GM12878 (cell line): Measurements from ENCODE around the gene ZNF608. TPM values are rescaled to one million over a fixed set of nuclear protein-coding genes. Genes with fewer than 3 reads are reported as not detected.

Experiments
- ATAC-seq: fragments of 200-7000 bp; cut with Tn5 transposase; 3 replicates; pipeline ENCODE4 v1.9.1; 2020; ENCODE audit warnings: mild to moderate bottlenecking, moderate library complexity
- BruUV-seq: library from RNA; stranded (reverse); fragments of 400-500 nt; replicated peaks from 2 replicates; lab custom pipeline; 2021; lab: Mats Ljungman, UMichigan
- CTCF ChIA-PET: fragments of 300-600 bp; sonication (Branson Sonifier 250); formaldehyde crosslinking; extraction: SDS; loops from one replicate; lab custom pipeline; 2021; ENCODE audit warnings: inconsistent platforms; lab: Yijun Ruan, JAX
- POLR2A ChIA-PET: fragments of 350-600 bp; formaldehyde crosslinking; extraction: SDS; loops from one replicate; lab custom pipeline; 2021; ENCODE audit warnings: inconsistent platforms; lab: Charles Lee
- RAD21 ChIA-PET: fragments of 300-600 bp; sonication (Branson Sonifier 250); formaldehyde crosslinking; loops from one replicate; lab custom pipeline; 2023; ENCODE audit warnings: antibody characterized with exemption; ENCODE audit not compliant: unreplicated experiment; lab: Charles Lee
- SMC1A ChIA-PET: fragments of 300-600 bp; sonication (Branson Sonifier 250); formaldehyde crosslinking; loops from one replicate; lab custom pipeline; 2023; ENCODE audit not compliant: unreplicated experiment, uncharacterized antibody; lab: Charles Lee
- DNase-seq: peaks from one replicate; pipeline ENCODE4 v3.0.0-alpha.2; 2011; ENCODE audit warnings: low read depth, low spot score
- FAIRE-seq: peaks from 3 replicates; lab custom pipeline; 2011; peaks lifted over from hg19 to GRCh38; lab: Jason Lieb, UNC
- H2AFZ ChIP-seq: 2 replicates; pipeline ENCODE4 v1.6.0; 2011; ENCODE audit warnings: low read depth, low read length, control low read depth; ENCODE audit not compliant: control insufficient read depth
- H3K27ac ChIP-seq: 2 replicates; pipeline ENCODE4 v1.5.1; 2011; ENCODE audit warnings: control low read depth; ENCODE audit not compliant: control insufficient read depth, insufficient read depth
- H3K27me3 ChIP-seq, 2 experiments: replicated peaks in 1 of 2; 2 replicates each; pipeline versions ENCODE4 v1.6.0 to v1.6.1; 2011; ENCODE audit warnings: low read length in 1 of 2; ENCODE audit not compliant: control insufficient read depth in 2 of 2, insufficient read depth in 2 of 2
- H3K36me3 ChIP-seq, 2 experiments: 2 replicates each; pipeline ENCODE4 v1.5.1; 2011; ENCODE audit warnings: low read length in 1 of 2; ENCODE audit not compliant: control insufficient read depth in 2 of 2, insufficient read depth in 2 of 2
- H3K4me1 ChIP-seq: 2 replicates; pipeline ENCODE4 v1.6.1; 2011; ENCODE audit warnings: mild to moderate bottlenecking, low read length, moderate library complexity, mixed read lengths; ENCODE audit not compliant: control insufficient read depth, insufficient read depth
- H3K4me2 ChIP-seq: 2 replicates; pipeline ENCODE4 v1.6.0; 2011; ENCODE audit warnings: control low read depth; ENCODE audit not compliant: control insufficient read depth, insufficient read depth
- H3K4me3 ChIP-seq: fragments of 200-600 bp; sonication (generic); 2 replicates; pipeline ENCODE4 v1.5.1; 2016
- H3K79me2 ChIP-seq: 2 replicates; pipeline ENCODE4 v1.6.0; 2011; ENCODE audit warnings: low read length; ENCODE audit not compliant: control insufficient read depth, insufficient read depth
- H3K9ac ChIP-seq: 2 replicates; pipeline ENCODE4 v1.8.0; 2011; ENCODE audit warnings: low read length, control low read depth, mixed read lengths; ENCODE audit not compliant: control insufficient read depth, insufficient read depth
- H3K9me3 ChIP-seq: replicated peaks from 3 replicates; pipeline ENCODE4 v1.5.1; 2011; ENCODE audit warnings: mild to moderate bottlenecking, low read length; ENCODE audit not compliant: control insufficient read depth, insufficient read depth
- H4K20me1 ChIP-seq: 2 replicates; pipeline ENCODE4 v1.6.0; 2011; ENCODE audit not compliant: control insufficient read depth, insufficient read depth
- BCL3 ChIP-seq: IDR thresholded peaks from 2 replicates; pipeline ENCODE4 v1.6.1; 2011; ENCODE audit warnings: borderline replicate concordance, low read depth, mild to moderate bottlenecking, moderate library complexity, low read length; ENCODE audit not compliant: insufficient read depth, poor library complexity, severe bottlenecking
- CHD1 ChIP-seq: IDR thresholded peaks from 2 replicates; pipeline ENCODE4 v1.6.1; 2012; ENCODE audit warnings: low read depth, low read length, improper control_type of control experiment
- E2F8 ChIP-seq: fragments of 450-650 bp; IDR thresholded peaks from 2 replicates; pipeline ENCODE4 v1.6.1; 2018; ENCODE audit warnings: mild to moderate bottlenecking, low read depth, moderate library complexity; ENCODE audit not compliant: partially characterized antibody
- ELK1 ChIP-seq: IDR thresholded peaks from 2 replicates; pipeline ENCODE4 v1.6.1; 2012; ENCODE audit warnings: low read depth, low read length, improper control_type of control experiment
- FOS ChIP-seq: IDR thresholded peaks from 3 replicates; pipeline ENCODE4 v1.6.1; 2011; ENCODE audit warnings: borderline replicate concordance; ENCODE audit not compliant: insufficient read length; ENCODE audit errors: extremely low read depth
- GABPA ChIP-seq: IDR thresholded peaks from 2 replicates; pipeline ENCODE4 v1.6.1; 2014; ENCODE audit warnings: antibody characterized with exemption, low read depth, mild to moderate bottlenecking, inconsistent platforms
- HDAC2 ChIP-seq: fragments of 200-600 bp; sonication (generic); IDR thresholded peaks from 2 replicates; pipeline ENCODE4 v1.6.1; 2017
- IRF3 ChIP-seq: fragments of 450-650 bp; IDR thresholded peaks from 2 replicates; pipeline ENCODE4 v1.6.1; 2014; ENCODE audit warnings: mild to moderate bottlenecking
- JUNB ChIP-seq: IDR thresholded peaks from 2 replicates; pipeline ENCODE4 v1.6.1; 2016; ENCODE audit warnings: antibody characterized with exemption, mild to moderate bottlenecking
- MTA3 ChIP-seq: IDR thresholded peaks from 2 replicates; pipeline ENCODE4 v1.6.1; 2012; ENCODE audit warnings: low read length, inconsistent platforms, borderline replicate concordance
- PBX3 ChIP-seq: IDR thresholded peaks from 2 replicates; pipeline ENCODE4 v1.6.1; 2011; ENCODE audit warnings: mild to moderate bottlenecking, low read depth, low read length, moderate library complexity; ENCODE audit not compliant: insufficient replicate concordance
- POLR2AphosphoS5 ChIP-seq: IDR thresholded peaks from 2 replicates; pipeline ENCODE4 v1.6.1; 2011; ENCODE audit warnings: mild to moderate bottlenecking, low read length, inconsistent platforms
- SMARCA5 ChIP-seq: fragments of 450-650 bp; IDR thresholded peaks from 2 replicates; pipeline ENCODE4 v1.6.1; 2017; ENCODE audit warnings: mild to moderate bottlenecking
- TCF12 ChIP-seq: IDR thresholded peaks from 2 replicates; pipeline ENCODE4 v1.6.1; 2011; ENCODE audit warnings: low read depth, mild to moderate bottlenecking, low read length
- WGBS: methylation state at CpG from one replicate; pipeline ENCODE4 v1.1.6; 2016; ENCODE audit warnings: low lambda C conversion rate; ENCODE audit not compliant: insufficient replicate concordance, insufficient coverage; ENCODE audit errors: missing lambda C conversion rate; 5-methylcytosine and 5-hydroxymethylcytosine counted together
- in situ Hi-C: fragments of 300-500 bp; cut with MboI; formaldehyde crosslinking; loops from 9 replicates; pipeline ENCODE4 v1.14.3; 2018; ENCODE audit warnings: mixed read lengths
- intact Hi-C: fragments of 100-400 bp; cut with micrococcal nuclease; formaldehyde crosslinking; loops from one replicate; pipeline ENCODE4 v1.14.2; 2022; ENCODE audit not compliant: unreplicated experiment
- polyA plus RNA-seq, 11 experiments: library from polyadenylated mRNA; depleted of rRNA in 4 of 11; unstranded in 6 of 11; stranded (reverse) in 5 of 11; fragments of >200 nt; fragmentation: Nextera tagmentation in 4 of 11; fragmentation: Illumina TruSeq in 1 of 11; extraction: Ambion mirVana in 4 of 11; extraction: Trizol in 1 of 11; gene quantifications; 1 replicate in 1 of 11; 2 replicates in 10 of 11; pipeline versions ENCODE4 v1.2.1 to v1.2.3, GENCODE V29; 2011 to 2016; ENCODE audit warnings: inconsistent platforms in 2 of 11, missing spikeins in 2 of 11, low read depth in 1 of 11
- total RNA-seq, 4 experiments: library from RNA; depleted of rRNA in 3 of 4; stranded (reverse); fragments of >200 nt in 3 of 4; fragmentation: Illumina TruSeq in 1 of 4; extraction: Trizol in 1 of 4; gene quantifications; 2 replicates each; pipeline versions ENCODE4 v1.2.1 to v1.2.3, GENCODE V29; 2013 to 2021

ZNF608 gene
- total and polyA plus RNA-seq, 10 of the 15 experiments (the other 5 are each of a cell fraction or from before 2014, with no cell fraction given): 0.19 to 6.7 (median 0.64) TPM

- ChIA-PET SMC1A (interaction anchor here (0.6 to 5.6 kb wide), 12 partner anchors 13 to 212 kb away, joined by 3 to 42 read pairs (median 5); partner anchors contain the start of gene ZNF608), CTCF (interaction anchor here (0.9 to 1.1 kb wide), 6 partner anchors 17 to 212 kb away, joined by 3 to 6 read pairs (median 4); no protein-coding TSS in a partner anchor), RAD21 (interaction anchor here (0.6 to 4.9 kb wide), 13 partner anchors 8 to 650 kb away, joined by 3 to 42 read pairs (median 4); no protein-coding TSS in a partner anchor), POLR2A (interaction anchor here (0.6 to 1.8 kb wide), 7 partner anchors 10 to 677 kb away, joined by 3 to 6 read pairs (median 3); no protein-coding TSS in a partner anchor)
- Histone ChIP-seq H3K9ac (no peak overlapping the region), H3K79me2 (peaks cover 44% of the 10 kb centered on the region), H4K20me1 (no peaks in the 10 kb centered on the region), H3K4me2 (0 out of 2 replicates have a peak overlapping the region, but pooled peaks have one; percentile 77), H3K4me3 (0 out of 2 replicates have a peak overlapping the region, but pooled peaks have one; percentile 16), H3K27ac (peak overlapping the region; percentile 78), H3K36me3 (no peaks in the 10 kb centered on the region), H3K9me3 (no peaks in the 10 kb centered on the region), H3K27me3 (no peaks in the 10 kb centered on the region; a peak in 1 of 4 replicates), H2AFZ (no peak overlapping the region), H3K4me1 (peaks cover 48% of the 10 kb centered on the region)
- intact Hi-C loops (no loop called here), in situ Hi-C loops (loop anchor here (25.0 kb wide), 1 partner anchor 1046 kb away; no protein-coding TSS in a partner anchor)
- no TSS peak for BruUV-seq
- 79% methylated on average over 3 of the region's 3 CpGs for WGBS
- ATAC-seq: no peak
- no peak for FAIRE-seq
- DNase-seq: no peak
- no peak for TF ChIP-seq FOS
- no peak for TF ChIP-seq IRF3
- TF ChIP-seq BCL3: no peak
- TF ChIP-seq MTA3: no peak
- TF ChIP-seq GABPA: no peak
- no peak for TF ChIP-seq SMARCA5
- TF ChIP-seq HDAC2: no peak
- TF ChIP-seq CHD1: no peak
- no peak for TF ChIP-seq PBX3
- TF ChIP-seq TCF12: no peak
- TF ChIP-seq E2F8: no peak
- TF ChIP-seq ELK1: no peak
- no peak for TF ChIP-seq JUNB
- TF ChIP-seq POLR2AphosphoS5: no peak
Measured at GRCh38 chr5:124708086-124708485, 38.4 kb downstream of the ZNF608 start.
